Naive thymus-derived CD8-positive, alpha-beta T cell (primary cell): Measurements from ENCODE around the gene NRXN2. TPM values are rescaled to one million over a fixed set of nuclear protein-coding genes. Genes with fewer than 3 reads are reported as not detected.

Experiments
- ATAC-seq, 2 donors: fragments of 150-1000 bp; cut with Tn5 transposase in 1 of 2; sonication (Bioruptor Pico), chemical (Tn5 transposase) in 1 of 2; 1 replicate in 1 of 2; 2 replicates in 1 of 2; pipeline ENCODE4 v1.10.0; 2021; ENCODE audit warnings: mild to moderate bottlenecking in 2 of 2, moderate library complexity in 2 of 2
- POLR2A ChIA-PET: fragments of 350-600 bp; sonication (Branson Sonifier 250); formaldehyde crosslinking; loops from one replicate; lab custom pipeline; 2021; ENCODE audit warnings: antibody characterized with exemption; lab: Charles Lee
- DNase-seq, 10 donors: peaks; one replicate each; pipeline versions ENCODE4 v3.0.0 to v3.0.0-alpha.2; 2020 to 2022
- H3K27ac Mint-ChIP-seq, 10 donors: one replicate each; pipeline ENCODE4 v1.8.0; 2020 to 2022; ENCODE audit warnings: mild to moderate bottlenecking in 10 of 10, mixed read lengths in 10 of 10, moderate library complexity in 4 of 10, inconsistent platforms in 1 of 10
- H3K27me3 Mint-ChIP-seq, 5 donors: one replicate each; pipeline ENCODE4 v1.8.0; 2021 to 2022; ENCODE audit warnings: mixed read lengths in 5 of 5
- H3K36me3 Mint-ChIP-seq, 3 donors: one replicate each; pipeline ENCODE4 v1.8.0; 2020 to 2022; ENCODE audit warnings: mixed read lengths in 3 of 3, mild to moderate bottlenecking in 2 of 3, inconsistent platforms in 1 of 3
- H3K4me1 Mint-ChIP-seq, 4 donors: one replicate each; pipeline ENCODE4 v1.8.0; 2021 to 2022; ENCODE audit warnings: mixed read lengths in 4 of 4
- H3K4me3 Mint-ChIP-seq, 10 donors: one replicate each; pipeline ENCODE4 v1.8.0; 2020 to 2022; ENCODE audit warnings: mild to moderate bottlenecking in 10 of 10, mixed read lengths in 10 of 10, moderate library complexity in 6 of 10, inconsistent platforms in 1 of 10
- H3K9me3 Mint-ChIP-seq, 9 donors: one replicate each; pipeline ENCODE4 v1.8.0; 2020 to 2022; ENCODE audit warnings: mixed read lengths in 9 of 9, mild to moderate bottlenecking in 3 of 9, inconsistent platforms in 1 of 9, moderate library complexity in 1 of 9
- polyA plus RNA-seq, 3 donors: library from polyadenylated mRNA; unstranded; fragments of 300-500 nt; fragmentation: Illumina TruSeq; gene quantifications; one replicate each; pipeline ENCODE4 v1.2.3, GENCODE V29; 2021
- total RNA-seq, 8 experiments: library from RNA in 2 of 8; stranded (reverse) in 2 of 8; gene quantifications; one replicate each; pipeline ENCODE4 v1.2.3 and lab custom pipeline; 2021 to 2026

The NRXN2 gene
- total and polyA plus RNA-seq, 5 experiments from 2014 or later = 0.21 TPM; not detected in 4

GRCh38 chr11:64590763-64591221, 132.2 kb downstream of the NRXN2 start, which contains the start of gene SLC22A12:
TSS of gene SLC22A12 (plus strand) at chr11:64591220. CDS start at chr11:64591557, 337 bp downstream.
- H3K9me3 Mint-ChIP-seq = peaks cover 0 to 22% (median 11%) of the 10 kb centered on the region in 9 donors
- DNase-seq = peak in 1 of 10 donors; percentile 53

GRCh38 chr11:64588701-64589100, 134.3 kb downstream of the NRXN2 start:
- peaks cover 0 to 22% (median 11%) of the 10 kb centered on the region in 9 donors for H3K9me3 Mint-ChIP-seq
- POLR2A ChIA-PET = no interaction called here
- no peak for DNase-seq
- no peak overlapping the region for H3K27ac Mint-ChIP-seq
- H3K4me3 Mint-ChIP-seq = no peak overlapping the region
- H3K27me3 Mint-ChIP-seq = peaks cover 8 to 22% (median 14%) of the 10 kb centered on the region in 5 donors
- ATAC-seq = no peak
- H3K4me1 Mint-ChIP-seq = no peaks in the 10 kb centered on the region
- peaks cover 0 to 11% (median 0%) of the 10 kb centered on the region in 3 donors for H3K36me3 Mint-ChIP-seq

More at GRCh38 chr11:64590763-64591221, 132.2 kb downstream of the NRXN2 start, which contains the start of gene SLC22A12:
- H3K36me3 Mint-ChIP-seq = peaks cover 0 to 11% (median 0%) of the 10 kb centered on the region in 3 donors
- H3K4me3 Mint-ChIP-seq = no peak within 1 kb of the TSS
- no peak within 1 kb of the TSS for H3K27ac Mint-ChIP-seq
- no peak for ATAC-seq
- POLR2A ChIA-PET = no interaction called here
- no peaks in the 10 kb centered on the region for H3K4me1 Mint-ChIP-seq
- H3K27me3 Mint-ChIP-seq = peaks cover 6 to 16% (median 10%) of the 10 kb centered on the region in 5 donors

GRCh38 chr11:64586366-64586765, 136.6 kb downstream of the NRXN2 start:
- POLR2A ChIA-PET = no interaction called here
- ATAC-seq = no peak
- Mint-ChIP-seq H3K27me3 (peaks cover 8 to 22% (median 15%) of the 10 kb centered on the region in 5 donors), H3K27ac (no peak overlapping the region), H3K36me3 (peaks cover 0 to 11% (median 0%) of the 10 kb centered on the region in 3 donors), H3K4me3 (no peak overlapping the region), H3K4me1 (no peaks in the 10 kb centered on the region), H3K9me3 (peaks cover 0 to 22% (median 11%) of the 10 kb centered on the region in 9 donors)
- no peak for DNase-seq

- Mint-ChIP-seq H3K4me1 (no peaks in the 10 kb centered on the region), H3K27me3 (peaks cover 8 to 22% (median 15%) of the 10 kb centered on the region in 5 donors), H3K36me3 (peaks cover 0 to 11% (median 0%) of the 10 kb centered on the region in 3 donors), H3K9me3 (peaks cover 0 to 22% (median 11%) of the 10 kb centered on the region in 9 donors), H3K4me3 (no peak overlapping the region), H3K27ac (no peak overlapping the region)
- DNase-seq = no peak
- ATAC-seq = no peak
- POLR2A ChIA-PET = no interaction called here
Measured at GRCh38 chr11:64585150-64585549, 137.8 kb downstream of the NRXN2 start.

- H3K9me3 Mint-ChIP-seq = peaks cover 0 to 11% (median 8%) of the 10 kb centered on the region in 9 donors
- H3K4me1 Mint-ChIP-seq = no peaks in the 10 kb centered on the region
- H3K36me3 Mint-ChIP-seq = peaks cover 0 to 10% (median 0%) of the 10 kb centered on the region in 3 donors
- H3K27ac Mint-ChIP-seq = no peak overlapping the region
- ATAC-seq (no peak), DNase-seq (no peak)
- no peak overlapping the region for H3K4me3 Mint-ChIP-seq
- H3K27me3 Mint-ChIP-seq = peaks cover 7 to 22% (median 14%) of the 10 kb centered on the region in 5 donors
- POLR2A ChIA-PET = no interaction called here
Measured at GRCh38 chr11:64583296-64584262, 139.4 kb downstream of the NRXN2 start.

GRCh38 chr11:64582885-64583284, 140.1 kb downstream of the NRXN2 start:
- Mint-ChIP-seq H3K4me3 (no peak overlapping the region), H3K4me1 (no peaks in the 10 kb centered on the region), H3K9me3 (peaks cover 0 to 4% (median 3%) of the 10 kb centered on the region in 9 donors), H3K36me3 (peaks cover 0 to 3% (median 0%) of the 10 kb centered on the region in 3 donors), H3K27ac (no peak overlapping the region), H3K27me3 (peaks cover 5 to 22% (median 10%) of the 10 kb centered on the region in 5 donors)
- DNase-seq = no peak
- POLR2A ChIA-PET = no interaction called here
- ATAC-seq = no peak

- Mint-ChIP-seq H3K36me3 (no peaks in the 10 kb centered on the region), H3K4me1 (peaks cover 0 to 2% (median 0%) of the 10 kb centered on the region in 4 donors), H3K27me3 (peaks cover 2 to 12% (median 5%) of the 10 kb centered on the region in 5 donors), H3K9me3 (no peaks in the 10 kb centered on the region), H3K4me3 (no peak overlapping the region), H3K27ac (no peak overlapping the region)
- DNase-seq = no peak
- POLR2A ChIA-PET = no interaction called here
- ATAC-seq = no peak
Measured at GRCh38 chr11:64581057-64581523, 141.9 kb downstream of the NRXN2 start.

GRCh38 chr11:64580412-64580811, 142.6 kb downstream of the NRXN2 start:
- DNase-seq = no peak
- H3K9me3 Mint-ChIP-seq = no peaks in the 10 kb centered on the region
- H3K4me3 Mint-ChIP-seq = no peak overlapping the region
- no peak for ATAC-seq
- peaks cover 0 to 2% (median 0%) of the 10 kb centered on the region in 4 donors for H3K4me1 Mint-ChIP-seq
- peaks cover 0 to 10% (median 5%) of the 10 kb centered on the region in 5 donors for H3K27me3 Mint-ChIP-seq
- H3K27ac Mint-ChIP-seq = no peak overlapping the region
- POLR2A ChIA-PET = no interaction called here
- H3K36me3 Mint-ChIP-seq = no peaks in the 10 kb centered on the region

- Mint-ChIP-seq H3K4me1 (peaks cover 0 to 2% (median 0%) of the 10 kb centered on the region in 4 donors), H3K36me3 (no peaks in the 10 kb centered on the region), H3K27me3 (peaks cover 0 to 7% (median 0%) of the 10 kb centered on the region in 5 donors), H3K4me3 (no peak overlapping the region), H3K9me3 (no peaks in the 10 kb centered on the region), H3K27ac (no peak overlapping the region)
- ATAC-seq = no peak
- POLR2A ChIA-PET = no interaction called here
- DNase-seq = no peak
Measured at GRCh38 chr11:64577202-64577601, 145.8 kb downstream of the NRXN2 start.

- no peaks in the 10 kb centered on the region for H3K36me3 Mint-ChIP-seq
- POLR2A ChIA-PET = no interaction called here
- no peaks in the 10 kb centered on the region for H3K4me1 Mint-ChIP-seq
- no peak for ATAC-seq
- no peak overlapping the region for H3K4me3 Mint-ChIP-seq
- DNase-seq = no peak
- H3K9me3 Mint-ChIP-seq = no peaks in the 10 kb centered on the region
- H3K27ac Mint-ChIP-seq = no peak overlapping the region
- H3K27me3 Mint-ChIP-seq = peaks cover 0 to 5% (median 0%) of the 10 kb centered on the region in 5 donors
Measured at GRCh38 chr11:64572143-64572542, 150.9 kb downstream of the NRXN2 start.

GRCh38 chr11:64571410-64572091, 151.4 kb downstream of the NRXN2 start:
- no peaks in the 10 kb centered on the region for H3K36me3 Mint-ChIP-seq
- DNase-seq = no peak
- H3K4me1 Mint-ChIP-seq = peaks cover 0 to 1% (median 0%) of the 10 kb centered on the region in 4 donors
- no peak overlapping the region for H3K27ac Mint-ChIP-seq
- no peak for ATAC-seq
- peaks cover 0 to 5% (median 0%) of the 10 kb centered on the region in 5 donors for H3K27me3 Mint-ChIP-seq
- no peak overlapping the region for H3K4me3 Mint-ChIP-seq
- POLR2A ChIA-PET = no interaction called here
- H3K9me3 Mint-ChIP-seq = no peaks in the 10 kb centered on the region

- ATAC-seq (no peak), DNase-seq (no peak)
- Mint-ChIP-seq H3K27me3 (peaks cover 0 to 5% (median 0%) of the 10 kb centered on the region in 5 donors), H3K9me3 (no peaks in the 10 kb centered on the region), H3K4me3 (no peak overlapping the region), H3K27ac (peak overlapping the region in 2 of 10 donors; percentile 34 to 51), H3K36me3 (no peaks in the 10 kb centered on the region), H3K4me1 (peaks cover 0 to 4% (median 0%) of the 10 kb centered on the region in 4 donors)
- POLR2A ChIA-PET = no interaction called here
Measured at GRCh38 chr11:64571050-64571409, 152.0 kb downstream of the NRXN2 start.
